Lower leg skin (tissue), 4 donors: Measurements from ENCODE around the gene ESYT2. TPM values are rescaled to one million over a fixed set of nuclear protein-coding genes. Genes with fewer than 3 reads are reported as not detected.
"Not testable (repeated sequence)": the region's sequence is repeated elsewhere in the genome, so short reads cannot be mapped to it uniquely, and the experiment has no call there.

Experiments used
- DNase-seq, 2 donors: peaks; one replicate each; pipeline ENCODE4 v3.0.0-alpha.2; 2019; ENCODE audit warnings: low spot score in 2 of 2
- H3K4me3 ChIP-seq: fragments of 200-600 bp; sonication (generic); 2 replicates; pipeline ENCODE4 v1.5.1; 2017; ENCODE audit warnings: mild to moderate bottlenecking, low read depth; ENCODE audit not compliant: poor library complexity, severe bottlenecking
- CTCF ChIP-seq, 3 donors: fragments of 450-650 bp; IDR thresholded peaks; one replicate each; pipeline ENCODE4 v1.5.1; 2016; ENCODE audit warnings: antibody characterized with exemption in 3 of 3, mild to moderate bottlenecking in 3 of 3, moderate library complexity in 2 of 3
- POLR2A ChIP-seq, 2 donors: fragments of 450-650 bp; IDR thresholded peaks; one replicate each; pipeline ENCODE4 v1.6.1; 2016 to 2017; ENCODE audit warnings: antibody characterized with exemption in 2 of 2, mild to moderate bottlenecking in 1 of 2, moderate library complexity in 1 of 2
- WGBS, 2 donors: methylation state at CpG; one replicate each; pipeline ENCODE4 v1.1.5; 2018; 5-methylcytosine and 5-hydroxymethylcytosine counted together
- intact Hi-C: fragments of 100-400 bp; cut with DNase I; formaldehyde crosslinking; loops from one replicate; pipeline ENCODE4 v1.15.0; 2023; ENCODE audit warnings: low total_unique reads
- total RNA-seq, 4 donors: library from RNA; depleted of rRNA; stranded (reverse); fragments of >200 nt; gene quantifications; one replicate each; pipeline ENCODE4 v1.1.0, GENCODE V29; 2016

ESYT2 gene
- total RNA-seq, 4 donors from 2014 or later, result 75.5 to 101 (median 78.0) TPM

GRCh38 chr7:158863611-158864506 is 34.5 kb upstream of the ESYT2 start:
- TF ChIP-seq POLR2A (IDR thresholded peaks at IDR 0.05), result no peak
- peak; percentile 80 to 96 for DNase-seq
- 3 to 13% methylated on average over 25 to 30 of the region's 45 CpGs for WGBS, 2 donors
- peak overlapping the region; percentile 20 for H3K4me3 ChIP-seq
- intact Hi-C loops, result no loop called here

- H3K4me3 ChIP-seq, result peak overlapping the region; percentile 20
- intact Hi-C loops, result not testable (repeated sequence)
- WGBS, 2 donors, result 62 to 71% methylated on average over 11 to 13 of the region's 13 CpGs
- DNase-seq, result peak in 1 of 2 donors; percentile 90
These were observed 33.8 kb upstream of the ESYT2 start for GRCh38 chr7:158862985-158863610.

- intact Hi-C loops, result no loop called here
- TF ChIP-seq CTCF (IDR thresholded peaks at IDR 0.05) (no peak), POLR2A (IDR thresholded peaks at IDR 0.05) (no peak)
- 79% methylated on average over 11 of the region's 11 CpGs for WGBS, 2 donors
- DNase-seq, result peak in 1 of 2 donors; percentile 83
- H3K4me3 ChIP-seq, result no peak overlapping the region
These were observed 32.8 kb upstream of the ESYT2 start for GRCh38 chr7:158861936-158862704.

- 68 to 73% methylated on average over 15 of the region's 15 CpGs for WGBS, 2 donors
- DNase-seq, result peak in 1 of 2 donors; percentile 46
- intact Hi-C loops, result no loop called here
- TF ChIP-seq CTCF (IDR thresholded peaks at IDR 0.05) (no peak), POLR2A (IDR thresholded peaks at IDR 0.05) (no peak)
- H3K4me3 ChIP-seq, result no peak overlapping the region
These were observed 31.9 kb upstream of the ESYT2 start for GRCh38 chr7:158861004-158861787.

- no peak for DNase-seq
- 96% methylated on average over 1 of the region's 1 CpG for WGBS, 2 donors
- intact Hi-C loops, result no loop called here
- TF ChIP-seq CTCF (IDR thresholded peaks at IDR 0.05) (no peak), POLR2A (IDR thresholded peaks at IDR 0.05) (no peak)
- H3K4me3 ChIP-seq, result no peak overlapping the region
These were observed 31.1 kb upstream of the ESYT2 start for GRCh38 chr7:158860394-158860793.
